BJ (cell line): ENCODE data around the gene FKBP8. TPM values are rescaled to one million over a fixed set of nuclear protein-coding genes. Genes with fewer than 3 reads are reported as not detected.

Experiments used
- CTCF ChIA-PET: fragments of 350-600 bp; formaldehyde crosslinking; extraction: SDS; loops from one replicate; lab custom pipeline; 2021; ENCODE audit warnings: antibody characterized with exemption, inconsistent platforms; lab: Yijun Ruan, JAX
- POLR2A ChIA-PET: fragments of 300-600 bp; sonication (Branson Sonifier 250); formaldehyde crosslinking; extraction: SDS; loops from one replicate; lab custom pipeline; 2021; ENCODE audit warnings: antibody characterized with exemption; lab: Charles Lee
- DNase-seq: peaks from one replicate; pipeline ENCODE4 v3.0.0-alpha.2; 2011; ENCODE audit warnings: low read depth
- H3K27me3 ChIP-seq: 2 replicates; pipeline ENCODE4 v1.6.0; 2011; ENCODE audit warnings: low read length; ENCODE audit not compliant: control insufficient read depth, insufficient read depth
- H3K36me3 ChIP-seq: 2 replicates; pipeline ENCODE4 v1.5.1; 2011; ENCODE audit warnings: low read length; ENCODE audit not compliant: control insufficient read depth, insufficient read depth
- H3K4me3 ChIP-seq: 2 replicates; pipeline ENCODE4 v1.5.1; 2011; ENCODE audit warnings: low read depth, mild to moderate bottlenecking, control low read depth, low read length
- polyA plus RNA-seq: library from polyadenylated mRNA; depleted of rRNA; stranded (reverse); fragments of >200 nt; gene quantifications from 2 replicates; pipeline ENCODE4 v1.2.3, GENCODE V29; 2011
- TF ChIP-seq, protein P1 (sequence below): IDR thresholded peaks from 2 replicates; pipeline ENCODE4 v1.5.1; 2011; ENCODE audit warnings: low read depth, mild to moderate bottlenecking, control low read depth, inconsistent platforms, low read length, moderate library complexity; ENCODE audit not compliant: insufficient read depth

FKBP8 gene
- polyA plus RNA-seq, 1 experiment: 280 TPM

GRCh38 chr19:18489627-18490184, 53.7 kb downstream of the FKBP8 start:
- TF ChIP-seq, protein P1, sequence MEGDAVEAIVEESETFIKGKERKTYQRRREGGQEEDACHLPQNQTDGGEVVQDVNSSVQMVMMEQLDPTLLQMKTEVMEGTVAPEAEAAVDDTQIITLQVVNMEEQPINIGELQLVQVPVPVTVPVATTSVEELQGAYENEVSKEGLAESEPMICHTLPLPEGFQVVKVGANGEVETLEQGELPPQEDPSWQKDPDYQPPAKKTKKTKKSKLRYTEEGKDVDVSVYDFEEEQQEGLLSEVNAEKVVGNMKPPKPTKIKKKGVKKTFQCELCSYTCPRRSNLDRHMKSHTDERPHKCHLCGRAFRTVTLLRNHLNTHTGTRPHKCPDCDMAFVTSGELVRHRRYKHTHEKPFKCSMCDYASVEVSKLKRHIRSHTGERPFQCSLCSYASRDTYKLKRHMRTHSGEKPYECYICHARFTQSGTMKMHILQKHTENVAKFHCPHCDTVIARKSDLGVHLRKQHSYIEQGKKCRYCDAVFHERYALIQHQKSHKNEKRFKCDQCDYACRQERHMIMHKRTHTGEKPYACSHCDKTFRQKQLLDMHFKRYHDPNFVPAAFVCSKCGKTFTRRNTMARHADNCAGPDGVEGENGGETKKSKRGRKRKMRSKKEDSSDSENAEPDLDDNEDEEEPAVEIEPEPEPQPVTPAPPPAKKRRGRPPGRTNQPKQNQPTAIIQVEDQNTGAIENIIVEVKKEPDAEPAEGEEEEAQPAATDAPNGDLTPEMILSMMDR: no peak
- ChIA-PET POLR2A (no interaction called here), CTCF (interaction anchor here (1.1 to 1.5 kb wide), 3 partner anchors 10 to 39 kb away, joined by 4 to 6 read pairs (median 5); no protein-coding TSS in a partner anchor)
- Histone ChIP-seq H3K4me3 (no peak overlapping the region), H3K36me3 (peaks cover 8% of the 10 kb centered on the region), H3K27me3 (no peaks in the 10 kb centered on the region)
- no peak for DNase-seq

DNA sequence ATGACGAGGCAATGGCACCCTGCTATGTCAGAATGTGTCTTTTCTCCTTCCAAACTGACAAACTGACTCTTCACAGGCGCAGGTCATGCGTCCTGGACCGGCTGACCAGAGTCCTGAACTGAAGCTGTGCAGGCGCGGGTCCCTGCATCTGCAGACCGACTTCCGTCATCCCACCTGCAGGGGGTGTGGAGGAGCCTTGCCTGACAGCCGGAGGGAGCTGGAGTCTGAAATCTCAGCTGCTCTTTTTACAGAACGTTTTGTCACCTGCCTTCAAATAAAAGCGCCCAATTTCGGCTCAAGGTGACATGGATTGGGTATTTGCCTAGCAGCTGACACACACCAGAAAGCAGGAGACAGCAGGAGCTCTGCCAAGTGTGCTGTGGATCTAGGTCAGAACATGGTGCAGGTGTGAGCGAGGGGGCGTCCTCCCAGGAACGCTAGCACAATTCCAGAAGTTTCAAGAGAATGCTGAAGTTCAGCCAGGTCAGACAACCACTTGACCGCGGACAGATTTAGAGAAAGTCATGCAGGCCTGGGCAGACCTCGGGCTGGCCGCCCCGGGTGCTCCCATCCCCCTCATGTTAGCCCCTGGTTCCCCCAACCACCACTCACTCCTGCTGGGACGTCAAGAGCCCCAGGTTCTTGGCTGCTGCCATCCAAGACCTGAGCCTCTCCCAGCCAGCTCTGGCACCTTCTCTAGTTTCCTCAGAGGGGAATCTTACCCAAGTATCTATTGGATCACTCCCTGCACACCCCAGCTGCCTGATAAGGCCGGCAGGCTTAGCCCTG, 54.3 kb downstream of the FKBP8 start:
- no peak for DNase-seq
- H3K27me3 ChIP-seq: no peaks in the 10 kb centered on the region
- no peak overlapping the region for H3K4me3 ChIP-seq
- peaks cover 8% of the 10 kb centered on the region for H3K36me3 ChIP-seq
- POLR2A ChIA-PET: no interaction called here
- TF ChIP-seq, protein P1: peak; percentile 28; the same call in 1 of the 2 replicates
- CTCF ChIA-PET: interaction anchor here (0.6 to 1.6 kb wide), 10 partner anchors 9 to 39 kb away, joined by 3 to 6 read pairs (median 4); no protein-coding TSS in a partner anchor

DNA sequence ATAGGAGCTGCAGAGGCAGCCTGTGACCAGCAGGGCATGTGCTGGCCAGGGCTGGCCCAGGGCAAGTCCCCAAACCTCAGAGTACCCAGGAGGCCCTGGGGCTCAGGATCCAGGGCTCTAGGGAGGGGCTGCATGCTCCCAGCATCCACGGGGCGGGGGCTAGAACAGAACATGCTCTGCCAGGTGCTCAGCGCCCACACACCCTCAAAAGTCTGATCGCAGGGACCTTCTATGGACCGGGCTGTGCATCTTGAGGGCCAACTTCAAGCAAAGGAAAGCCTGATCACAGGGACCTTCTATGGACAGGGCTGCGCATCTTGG, 55.0 kb downstream of the FKBP8 start:
- no peaks in the 10 kb centered on the region for H3K27me3 ChIP-seq
- ChIA-PET CTCF (interaction anchor here (0.6 to 1.6 kb wide), 8 partner anchors 8 to 37 kb away, joined by 3 to 6 read pairs (median 4); no protein-coding TSS in a partner anchor), POLR2A (no interaction called here)
- no peak overlapping the region for H3K4me3 ChIP-seq
- DNase-seq: no peak
- peaks cover 8% of the 10 kb centered on the region for H3K36me3 ChIP-seq
- TF ChIP-seq, protein P1: peak; percentile 53

DNA sequence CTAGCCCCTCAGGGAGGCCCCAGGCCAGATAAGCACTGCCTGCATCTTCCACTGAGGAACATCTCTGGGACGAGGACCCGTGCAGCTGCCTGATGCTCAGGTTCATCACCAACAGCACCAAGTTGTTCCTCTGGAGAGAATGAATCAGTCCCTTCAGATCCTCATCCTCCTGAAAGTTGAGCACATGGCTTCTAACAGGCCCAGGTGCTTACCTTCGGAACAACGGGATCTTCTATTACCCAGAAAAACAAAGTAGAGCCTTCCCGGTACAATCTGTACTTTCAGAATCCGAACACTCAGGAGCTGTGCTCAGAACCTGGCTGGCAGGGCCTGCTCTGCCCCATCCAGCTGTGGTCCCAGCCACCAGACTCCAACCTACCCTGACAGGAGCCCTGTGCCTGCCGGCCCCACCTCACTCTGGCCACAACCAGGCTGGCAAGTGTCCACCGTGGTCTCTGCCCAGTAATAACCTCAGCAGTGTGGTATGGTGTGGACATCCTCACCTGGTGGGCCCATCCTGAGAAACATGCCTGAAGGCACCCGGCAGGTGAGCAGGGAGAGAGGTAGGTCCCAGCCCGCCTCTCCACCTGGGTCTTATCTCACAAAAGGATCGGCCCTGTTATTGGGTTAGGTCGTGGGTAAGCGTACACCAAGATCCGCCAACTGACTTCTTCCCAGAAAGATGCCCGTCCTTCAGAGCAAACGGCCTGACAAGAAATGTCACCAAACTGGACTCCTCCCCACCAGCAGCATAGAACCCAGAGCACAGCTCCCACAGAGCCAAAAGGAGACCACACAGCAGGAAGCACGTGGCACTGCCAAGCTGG, 55.6 kb downstream of the FKBP8 start:
- CTCF ChIA-PET: interaction anchor here (0.6 to 1.6 kb wide), 8 partner anchors 10 to 37 kb away, joined by 3 to 5 read pairs (median 4); no protein-coding TSS in a partner anchor

More for the DNA sequence above, 55.6 kb downstream of the FKBP8 start:
- no peaks in the 10 kb centered on the region for H3K27me3 ChIP-seq
- H3K36me3 ChIP-seq: peaks cover 8% of the 10 kb centered on the region
- TF ChIP-seq, protein P1: no peak
- DNase-seq: no peak
- POLR2A ChIA-PET: no interaction called here
- H3K4me3 ChIP-seq: no peak overlapping the region
